GM18870 (cell line): ENCODE measurements around the gene DTYMK.

Experiments used
- ATAC-seq: cut with Tn5 transposase; IDR thresholded peaks from one replicate; pipeline ENCODE4 v1.9.1; 2021; ENCODE audit warnings: moderate library complexity; ENCODE audit not compliant: unreplicated experiment

Gene DTYMK

GRCh38 chr2:241708879-241709278 is 22.3 kb upstream of the DTYMK start:
- ATAC-seq = no peak

GRCh38 chr2:241706537-241706936 is 19.9 kb upstream of the DTYMK start:
- ATAC-seq = no peak

GRCh38 chr2:241703032-241703604 is 16.5 kb upstream of the DTYMK start:
- no peak for ATAC-seq

- peak; percentile 78 for ATAC-seq
Measured at GRCh38 chr2:241702155-241703031, 15.8 kb upstream of the DTYMK start.

- no peak for ATAC-seq
Measured at GRCh38 chr2:241701399-241702154, 15.0 kb upstream of the DTYMK start, which contains the start of gene ING5. ING5 (plus strand) TSS chr2:241702039; CDS start chr2:241702066, 27 bp downstream.

- no peak for ATAC-seq
Measured at GRCh38 chr2:241701149-241701398, 14.5 kb upstream of the DTYMK start.

- ATAC-seq = no peak
Measured at GRCh38 chr2:241695651-241696050, 9.0 kb upstream of the DTYMK start.

GRCh38 chr2:241692448-241692847 is 5.8 kb upstream of the DTYMK start:
- no peak for ATAC-seq

- no peak for ATAC-seq
Measured at GRCh38 chr2:241690202-241690717, 3.6 kb upstream of the DTYMK start.

GRCh38 chr2:241689306-241689705 is 2.7 kb upstream of the DTYMK start:
- no peak for ATAC-seq

GRCh38 chr2:241686324-241686649 is 328 bp downstream of the DTYMK start:
- ATAC-seq = peak; percentile 19

GRCh38 chr2:241680827-241681599 is 5.6 kb downstream of the DTYMK start:
- no peak for ATAC-seq

GRCh38 chr2:241680044-241680443 is 6.6 kb downstream of the DTYMK start:
- no peak for ATAC-seq

- ATAC-seq = no peak
Measured at GRCh38 chr2:241678784-241679540, 7.7 kb downstream of the DTYMK start.

GRCh38 chr2:241678307-241678706 is 8.3 kb downstream of the DTYMK start:
- no peak for ATAC-seq

GRCh38 chr2:241677392-241677791 is 9.2 kb downstream of the DTYMK start:
- no peak for ATAC-seq

GRCh38 chr2:241676665-241677064 is 9.9 kb downstream of the DTYMK start:
- no peak for ATAC-seq

GRCh38 chr2:241675885-241676284 is 10.7 kb downstream of the DTYMK start:
- ATAC-seq = no peak

- ATAC-seq = no peak
Measured at GRCh38 chr2:241673797-241674725, 12.6 kb downstream of the DTYMK start.
